Mesenchymal stem cell (in vitro differentiated cells and primary cell): Measurements from ENCODE around the gene TIAM2.
"Not testable (repeated sequence)": the region's sequence is repeated elsewhere in the genome, so short reads cannot be mapped to it uniquely, and the experiment has no call there.

Experiments
- DNase-seq: peaks from one replicate; pipeline ENCODE4 v3.0.0-alpha.2; 2013
- H2AFZ ChIP-seq: one replicate; pipeline ENCODE4 v1.6.1; 2013; ENCODE audit warnings: low read depth, mild to moderate bottlenecking, control low read depth, inconsistent platforms, low read length, moderate library complexity
- H2AK5ac ChIP-seq: 2 replicates; pipeline ENCODE4 v1.6.1; 2013; ENCODE audit warnings: low read length, moderate library complexity, mild to moderate bottlenecking, inconsistent platforms; ENCODE audit not compliant: severe bottlenecking
- H2BK120ac ChIP-seq: one replicate; pipeline ENCODE4 v1.6.1; 2013; ENCODE audit warnings: low read depth, mild to moderate bottlenecking, inconsistent platforms, low read length, moderate library complexity
- H2BK12ac ChIP-seq, 2 experiments: one replicate each; pipeline ENCODE4 v1.6.1; 2013; ENCODE audit warnings: inconsistent platforms in 2 of 2, low read length in 2 of 2, mild to moderate bottlenecking in 2 of 2, moderate library complexity in 2 of 2, control low read depth in 1 of 2
- H2BK15ac ChIP-seq: one replicate; pipeline ENCODE4 v1.6.1; 2013; ENCODE audit warnings: mild to moderate bottlenecking, low read depth, inconsistent platforms; ENCODE audit not compliant: poor library complexity, severe bottlenecking
- H2BK5ac ChIP-seq: 2 replicates; pipeline ENCODE4 v1.6.1; 2013; ENCODE audit warnings: low read depth, mild to moderate bottlenecking, low read length, control low read depth, inconsistent platforms; ENCODE audit not compliant: poor library complexity, severe bottlenecking
- H3K14ac ChIP-seq, 2 experiments: one replicate each; pipeline ENCODE4 v1.6.1; 2013; ENCODE audit warnings: inconsistent platforms in 2 of 2, low read length in 2 of 2, control low read depth in 1 of 2, mild to moderate bottlenecking in 1 of 2, moderate library complexity in 1 of 2
- H3K18ac ChIP-seq, 2 experiments: one replicate each; pipeline ENCODE4 v1.6.1; 2013; ENCODE audit warnings: inconsistent platforms in 2 of 2, low read length in 2 of 2, control low read depth in 1 of 2, low read depth in 1 of 2, mild to moderate bottlenecking in 1 of 2
- H3K23ac ChIP-seq, 2 experiments: one replicate each; pipeline ENCODE4 v1.6.1; 2013; ENCODE audit warnings: inconsistent platforms in 2 of 2, low read length in 2 of 2, mild to moderate bottlenecking in 2 of 2, moderate library complexity in 2 of 2, control low read depth in 1 of 2
- H3K27ac ChIP-seq: 2 replicates; pipeline ENCODE4 v1.5.1; 2013; ENCODE audit warnings: mild to moderate bottlenecking, moderate library complexity, low read length, control low read depth, inconsistent platforms; ENCODE audit not compliant: poor library complexity, severe bottlenecking
- H3K27me3 ChIP-seq, 2 experiments: 2 replicates each; pipeline versions ENCODE4 v1.6.1 to v1.7.0; 2013; ENCODE audit warnings: low read length in 2 of 2, mild to moderate bottlenecking in 2 of 2, moderate library complexity in 2 of 2, control low read depth in 1 of 2, inconsistent platforms in 1 of 2; ENCODE audit not compliant: control insufficient read depth in 1 of 2, insufficient read depth in 1 of 2
- H3K36me3 ChIP-seq, 2 experiments: 2 replicates each; pipeline versions ENCODE4 v1.6.1 to v1.7.0; 2013; ENCODE audit warnings: low read length in 2 of 2, control low read depth in 1 of 2, inconsistent platforms in 1 of 2, low read depth in 1 of 2, mild to moderate bottlenecking in 1 of 2; ENCODE audit not compliant: insufficient read depth in 2 of 2, control insufficient read depth in 1 of 2
- H3K4ac ChIP-seq, 2 experiments: one replicate each; pipeline ENCODE4 v1.6.1; 2013; ENCODE audit warnings: inconsistent platforms in 2 of 2, low read length in 2 of 2, mild to moderate bottlenecking in 2 of 2, moderate library complexity in 2 of 2, control low read depth in 1 of 2, low read depth in 1 of 2
- H3K4me1 ChIP-seq: 2 replicates; pipeline ENCODE4 v1.6.1; 2013; ENCODE audit warnings: low read depth, low read length, control low read depth; ENCODE audit not compliant: control insufficient read depth, insufficient read depth
- H3K4me2 ChIP-seq: 2 replicates; pipeline ENCODE4 v1.6.1; 2013; ENCODE audit warnings: low read length, mild to moderate bottlenecking, inconsistent platforms; ENCODE audit not compliant: poor library complexity, severe bottlenecking
- H3K4me3 ChIP-seq, 2 experiments: 2 replicates each; pipeline versions ENCODE4 v1.5.1 to v1.7.0; 2013; ENCODE audit warnings: low read length in 2 of 2, mild to moderate bottlenecking in 2 of 2, control low read depth in 1 of 2, low read depth in 1 of 2; ENCODE audit not compliant: insufficient read depth in 1 of 2
- H3K79me1 ChIP-seq: replicated peaks from 2 replicates; pipeline ENCODE4 v1.6.1; 2013; ENCODE audit warnings: mild to moderate bottlenecking, control low read depth, low read length, inconsistent platforms; ENCODE audit not compliant: poor library complexity, severe bottlenecking
- H3K9ac ChIP-seq: 2 replicates; pipeline ENCODE4 v1.7.0; 2013; ENCODE audit warnings: mild to moderate bottlenecking, low read length, moderate library complexity
- H3K9me3 ChIP-seq: 2 replicates; pipeline ENCODE4 v1.7.0; 2013; ENCODE audit warnings: mild to moderate bottlenecking, low read length; ENCODE audit not compliant: control insufficient read depth
- H4K8ac ChIP-seq: one replicate; pipeline ENCODE4 v1.6.1; 2013; ENCODE audit warnings: inconsistent platforms, mild to moderate bottlenecking, low read length, moderate library complexity
- H4K91ac ChIP-seq: one replicate; pipeline ENCODE4 v1.6.1; 2013; ENCODE audit warnings: mild to moderate bottlenecking, low read length, inconsistent platforms
- WGBS: methylation state at CpG from one replicate; pipeline ENCODE4 v1.1.7; 2013; ENCODE audit warnings: mixed read lengths; 5-methylcytosine and 5-hydroxymethylcytosine counted together

Gene TIAM2

DNA sequence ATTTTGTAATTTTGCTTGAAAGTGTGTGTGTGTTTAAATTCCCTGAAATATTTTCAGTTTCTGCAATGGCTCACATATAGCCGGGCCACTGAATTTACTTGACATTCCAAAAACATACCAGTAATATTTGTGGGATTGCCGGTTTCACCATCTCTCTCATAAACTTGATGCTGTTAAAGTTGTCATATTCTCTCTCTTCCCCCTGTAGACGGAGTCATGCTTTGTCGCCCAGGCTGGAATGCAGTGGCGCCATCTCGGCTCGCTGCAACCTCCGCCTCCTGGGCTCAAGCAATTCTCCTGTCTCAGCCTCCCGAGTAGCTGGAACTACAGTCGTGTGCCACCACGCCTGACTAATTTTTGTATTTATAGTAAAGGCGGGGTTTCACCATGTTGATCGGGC is 122.1 kb downstream of the TIAM2 start:
- no peaks in the 10 kb centered on the region for H3K9me3 ChIP-seq
- no peak overlapping the region for H3K14ac ChIP-seq
- no peak overlapping the region for H2AK5ac ChIP-seq
- H3K27ac ChIP-seq: peak overlapping the region; percentile 9
- no peak overlapping the region for H3K4me3 ChIP-seq
- no peak overlapping the region for H3K4ac ChIP-seq
- peak overlapping the region; percentile 4 for H2BK5ac ChIP-seq
- H3K18ac ChIP-seq: no peak overlapping the region
- H2AFZ ChIP-seq: no peak overlapping the region
- no peaks in the 10 kb centered on the region for H3K79me1 ChIP-seq
- peaks cover 9% of the 10 kb centered on the region for H3K4me1 ChIP-seq
- H4K91ac ChIP-seq: no peak overlapping the region
- DNase-seq: peak; percentile 63
- H2BK15ac ChIP-seq: no peak overlapping the region
- no peak overlapping the region for H4K8ac ChIP-seq
- H3K27me3 ChIP-seq: no peaks in the 10 kb centered on the region
- H3K36me3 ChIP-seq: no peaks in the 10 kb centered on the region
- 72% methylated on average over 13 of the region's 13 CpGs for whole genome bisulfite sequencing
- H3K23ac ChIP-seq: no peak overlapping the region
- no peak overlapping the region for H2BK120ac ChIP-seq
- H2BK12ac ChIP-seq: no peak overlapping the region
- H3K9ac ChIP-seq: no peak overlapping the region
- H3K4me2 ChIP-seq: no peak overlapping the region

DNA sequence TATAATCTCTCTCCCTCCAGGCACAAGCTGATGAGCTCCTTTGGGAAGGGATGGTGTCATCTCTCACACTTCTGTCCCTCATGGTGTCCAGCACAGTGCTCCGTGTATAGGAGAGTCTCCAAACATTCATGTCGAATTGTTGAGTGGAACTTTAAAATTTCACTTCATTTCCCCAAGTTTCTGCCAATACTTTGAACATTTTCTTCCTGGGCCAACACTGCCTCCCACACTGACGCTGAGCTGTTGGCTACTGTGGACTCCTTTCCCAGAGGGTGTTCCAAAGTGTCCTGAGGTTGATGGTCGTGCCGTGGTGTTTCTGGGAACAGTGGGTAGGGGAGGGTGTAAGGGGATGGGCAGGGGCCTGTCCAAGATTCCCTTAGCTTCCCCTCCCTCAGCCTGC is 122.7 kb downstream of the TIAM2 start:
- Histone ChIP-seq H2BK12ac (peak overlapping the region in 1 of 2 experiments; percentile 66), H4K91ac (no peak overlapping the region), H3K9me3 (no peaks in the 10 kb centered on the region), H3K23ac (no peak overlapping the region), H3K4me1 (peaks cover 9% of the 10 kb centered on the region), H3K14ac (no peak overlapping the region), H3K79me1 (no peaks in the 10 kb centered on the region), H2AFZ (no peak overlapping the region), H3K4me2 (no peak overlapping the region), H2BK5ac (no peak overlapping the region), H3K4me3 (no peak overlapping the region), H3K9ac (no peak overlapping the region), H3K27ac (peak overlapping the region; percentile 9), H3K18ac (peak overlapping the region in 1 of 2 experiments; percentile 18), H2BK120ac (no peak overlapping the region), H2BK15ac (peak overlapping the region; percentile 31), H2AK5ac (peak overlapping the region; percentile 40), H4K8ac (no peak overlapping the region), H3K4ac (no peak overlapping the region), H3K36me3 (no peaks in the 10 kb centered on the region), H3K27me3 (no peaks in the 10 kb centered on the region)
- DNase-seq: no peak
- WGBS: 79% methylated on average over 2 of the region's 5 CpGs

DNA sequence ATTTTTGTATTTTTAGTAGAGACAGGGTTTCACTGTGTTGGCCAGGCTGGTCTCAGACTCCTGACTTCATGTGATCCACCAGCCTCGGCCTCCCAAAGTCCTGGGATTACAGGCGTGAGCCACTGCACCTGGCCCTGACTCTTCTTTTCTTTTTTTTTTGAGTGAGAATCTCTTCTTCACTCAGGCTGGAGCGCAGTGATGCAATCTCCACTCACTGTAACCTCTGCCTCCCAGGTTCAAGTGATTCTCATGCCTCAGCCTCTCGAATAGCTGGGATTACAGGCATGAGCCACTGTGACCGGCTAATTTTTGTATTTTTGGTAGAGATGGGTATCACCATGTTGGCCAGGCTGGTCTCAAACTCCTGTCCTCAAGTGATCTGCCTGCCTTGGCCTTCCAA is 124.1 kb downstream of the TIAM2 start:
- H3K27me3 ChIP-seq, H3K23ac ChIP-seq, H2AFZ ChIP-seq, H3K4me3 ChIP-seq, H3K4me2 ChIP-seq, H2BK120ac ChIP-seq, H2BK12ac ChIP-seq, H3K9ac ChIP-seq, H2AK5ac ChIP-seq, H3K18ac ChIP-seq, H3K4me1 ChIP-seq, H3K14ac ChIP-seq, DNase-seq, H3K79me1 ChIP-seq, H3K4ac ChIP-seq, H3K36me3 ChIP-seq, H4K8ac ChIP-seq, H3K9me3 ChIP-seq, H3K27ac ChIP-seq, H2BK15ac ChIP-seq, H4K91ac ChIP-seq, H2BK5ac ChIP-seq: not testable (repeated sequence)
- whole genome bisulfite sequencing: 94% methylated on average over 5 of the region's 5 CpGs

DNA sequence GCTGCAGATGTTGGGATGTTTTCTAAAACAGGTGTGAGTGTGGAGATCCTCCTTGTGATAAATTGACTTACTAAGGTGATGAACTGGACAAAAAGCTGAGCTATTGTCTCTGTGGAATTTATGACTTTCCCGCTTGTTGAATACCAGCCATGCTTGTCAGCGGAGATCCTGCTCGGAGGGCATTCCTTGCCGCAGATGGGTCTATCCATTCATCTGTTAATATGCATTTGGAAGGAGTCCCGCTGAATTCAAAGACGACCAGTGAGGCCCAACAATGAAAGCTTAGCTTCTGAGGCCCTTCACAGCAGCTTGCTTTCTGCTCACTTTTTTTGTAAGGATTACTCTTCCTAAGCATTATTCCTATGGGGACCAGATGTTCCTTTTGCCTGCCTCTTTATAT is 124.9 kb downstream of the TIAM2 start:
- Histone ChIP-seq H2BK15ac (no peak overlapping the region), H3K9ac (no peak overlapping the region), H3K18ac (no peak overlapping the region), H3K23ac (no peak overlapping the region), H2BK120ac (no peak overlapping the region), H4K91ac (no peak overlapping the region), H2BK5ac (no peak overlapping the region), H3K36me3 (no peaks in the 10 kb centered on the region), H3K9me3 (no peaks in the 10 kb centered on the region), H4K8ac (no peak overlapping the region), H3K4me1 (peaks cover 9% of the 10 kb centered on the region), H3K14ac (no peak overlapping the region), H2BK12ac (no peak overlapping the region), H3K4me3 (no peak overlapping the region), H2AFZ (no peak overlapping the region), H3K79me1 (no peaks in the 10 kb centered on the region), H3K4me2 (no peak overlapping the region), H3K4ac (no peak overlapping the region), H3K27ac (peak overlapping the region; percentile 16), H3K27me3 (no peaks in the 10 kb centered on the region), H2AK5ac (no peak overlapping the region)
- WGBS: 51% methylated on average over 6 of the region's 6 CpGs
- DNase-seq: no peak
